OCI-LY1 (cell line): ENCODE data around the gene LINGO4.

Experiments
- H2AFZ ChIP-seq: fragments of 200-600 bp; sonication (generic), shearing (Covaris generic); 2 replicates; pipeline ENCODE4 v1.6.0; 2014; ENCODE audit warnings: antibody characterized with exemption, mild to moderate bottlenecking, low read length
- H3F3A ChIP-seq: fragments of 200-600 bp; sonication (generic), shearing (Covaris generic); 2 replicates; pipeline ENCODE4 v1.6.0; 2014; ENCODE audit warnings: mild to moderate bottlenecking, antibody characterized with exemption, low read length, moderate library complexity; ENCODE audit not compliant: insufficient read depth
- H3K27ac ChIP-seq: fragments of 200-600 bp; sonication (generic); 2 replicates; pipeline ENCODE4 v1.5.1; 2014; ENCODE audit warnings: low read length, mixed run types, mild to moderate bottlenecking, low read depth; ENCODE audit not compliant: poor library complexity, severe bottlenecking
- H3K27me3 ChIP-seq: fragments of 200-600 bp; sonication (generic); 2 replicates; pipeline ENCODE4 v1.6.0; 2014; ENCODE audit warnings: antibody characterized with exemption, mild to moderate bottlenecking, low read length, moderate library complexity; ENCODE audit not compliant: insufficient read depth
- H3K36me3 ChIP-seq: fragments of 200-600 bp; sonication (generic); 2 replicates; pipeline ENCODE4 v1.6.1; 2014; ENCODE audit warnings: mild to moderate bottlenecking, antibody characterized with exemption, low read length, moderate library complexity, mixed read lengths; ENCODE audit not compliant: insufficient read depth
- H3K4me1 ChIP-seq: fragments of 200-600 bp; sonication (generic); 2 replicates; pipeline ENCODE4 v1.5.1; 2014; ENCODE audit warnings: mild to moderate bottlenecking, low read length, moderate library complexity; ENCODE audit not compliant: insufficient read depth, severe bottlenecking
- H3K4me2 ChIP-seq: fragments of 200-600 bp; sonication (generic), shearing (Covaris generic); 2 replicates; pipeline ENCODE4 v1.6.1; 2014; ENCODE audit warnings: low read length
- H3K4me3 ChIP-seq: fragments of 200-600 bp; sonication (generic); 2 replicates; pipeline ENCODE4 v1.5.1; 2014; ENCODE audit warnings: low read length, low read depth, mild to moderate bottlenecking, mixed read lengths; ENCODE audit not compliant: poor library complexity, severe bottlenecking
- H3K79me2 ChIP-seq: fragments of 200-600 bp; shearing (Covaris generic); 2 replicates; pipeline ENCODE4 v1.6.1; 2016; ENCODE audit warnings: mixed run types, low read length, mixed read lengths; ENCODE audit not compliant: insufficient read depth
- H3K9ac ChIP-seq: fragments of 200-600 bp; sonication (generic), shearing (Covaris generic); 2 replicates; pipeline ENCODE4 v1.6.1; 2014; ENCODE audit warnings: mild to moderate bottlenecking, low read length, mixed read lengths
- H3K9me2 ChIP-seq: fragments of 200-600 bp; sonication (generic), shearing (Covaris generic); 2 replicates; pipeline ENCODE4 v1.6.1; 2014; ENCODE audit warnings: low read depth, mild to moderate bottlenecking, low read length, mixed read lengths
- H3K9me3 ChIP-seq: fragments of 200-600 bp; shearing (Covaris generic); 2 replicates; pipeline ENCODE4 v1.6.1; 2014; ENCODE audit warnings: low read length, mixed read lengths
- H4K20me1 ChIP-seq: fragments of 200-600 bp; sonication (generic), shearing (Covaris generic); 2 replicates; pipeline ENCODE4 v1.6.0; 2016; ENCODE audit warnings: mild to moderate bottlenecking, low read length; ENCODE audit not compliant: insufficient read depth
- CTCF ChIP-seq: fragments of 200-600 bp; sonication (generic), shearing (Covaris generic); IDR thresholded peaks from 2 replicates; pipeline ENCODE4 v1.5.1; 2017; ENCODE audit warnings: mild to moderate bottlenecking, antibody characterized with exemption, low read length, moderate library complexity, mixed read lengths
- EZH2 ChIP-seq: fragments of 200-600 bp; sonication (generic), shearing (Covaris generic); IDR thresholded peaks from 2 replicates; pipeline ENCODE4 v1.8.0; 2017; ENCODE audit warnings: borderline replicate concordance, mixed run types, mild to moderate bottlenecking, antibody characterized with exemption, low read length, moderate library complexity, mixed read lengths

The LINGO4 gene

GRCh38 chr1:151827853-151828252 is 22.6 kb upstream of the LINGO4 start:
- H3K27ac ChIP-seq = no peak overlapping the region
- no peak overlapping the region for H2AFZ ChIP-seq
- no peak overlapping the region for H3K9ac ChIP-seq
- no peaks in the 10 kb centered on the region for H4K20me1 ChIP-seq
- H3K9me3 ChIP-seq = no peaks in the 10 kb centered on the region
- no peaks in the 10 kb centered on the region for H3K79me2 ChIP-seq
- no peaks in the 10 kb centered on the region for H3K27me3 ChIP-seq
- H3K4me2 ChIP-seq = no peak overlapping the region
- no peaks in the 10 kb centered on the region for H3F3A ChIP-seq
- no peaks in the 10 kb centered on the region for H3K9me2 ChIP-seq
- H3K36me3 ChIP-seq = no peaks in the 10 kb centered on the region
- no peak for TF ChIP-seq CTCF
- no peak for TF ChIP-seq EZH2
- no peak overlapping the region for H3K4me3 ChIP-seq
- no peaks in the 10 kb centered on the region for H3K4me1 ChIP-seq

GRCh38 chr1:151825751-151826660 is 20.8 kb upstream of the LINGO4 start:
- H3K4me1 ChIP-seq = no peaks in the 10 kb centered on the region
- no peak overlapping the region for H3K27ac ChIP-seq
- no peak overlapping the region for H3K9ac ChIP-seq
- H3K27me3 ChIP-seq = no peaks in the 10 kb centered on the region
- H3K9me3 ChIP-seq = no peaks in the 10 kb centered on the region
- TF ChIP-seq CTCF (no peak), EZH2 (no peak)
- no peaks in the 10 kb centered on the region for H4K20me1 ChIP-seq
- H2AFZ ChIP-seq = no peak overlapping the region
- H3F3A ChIP-seq = no peaks in the 10 kb centered on the region
- H3K79me2 ChIP-seq = no peaks in the 10 kb centered on the region
- H3K36me3 ChIP-seq = no peaks in the 10 kb centered on the region
- no peak overlapping the region for H3K4me3 ChIP-seq
- no peaks in the 10 kb centered on the region for H3K9me2 ChIP-seq
- no peak overlapping the region for H3K4me2 ChIP-seq

- TF ChIP-seq EZH2 = no peak
- no peak for TF ChIP-seq CTCF
- Histone ChIP-seq H3K27ac (no peak overlapping the region), H4K20me1 (no peaks in the 10 kb centered on the region), H3K4me2 (no peak overlapping the region), H3K4me1 (no peaks in the 10 kb centered on the region), H3K9ac (no peak overlapping the region), H3K27me3 (no peaks in the 10 kb centered on the region), H2AFZ (no peak overlapping the region), H3K9me3 (no peaks in the 10 kb centered on the region), H3K9me2 (no peaks in the 10 kb centered on the region), H3K79me2 (no peaks in the 10 kb centered on the region), H3K4me3 (no peak overlapping the region), H3F3A (no peaks in the 10 kb centered on the region), H3K36me3 (no peaks in the 10 kb centered on the region)
These were observed 20.0 kb upstream of the LINGO4 start for GRCh38 chr1:151825204-151825603.
